Smooth muscle cell (in vitro differentiated cells): ENCODE measurements around the gene NIPBL. TPM values are rescaled to one million over a fixed set of nuclear protein-coding genes. Genes with fewer than 3 reads are reported as not detected.

Experiments used
- DNase-seq: peaks from one replicate; lab custom pipeline; 2025; ENCODE audit not compliant: unreplicated experiment; lab: John Stamatoyannopoulos, UW
- H2AFZ ChIP-seq: fragments of 200-600 bp; sonication (generic); 2 replicates; pipeline ENCODE4 v1.6.0; 2016; ENCODE audit warnings: antibody characterized with exemption, low read depth, mild to moderate bottlenecking
- H3F3A ChIP-seq: fragments of 200-600 bp; sonication (generic); 2 replicates; pipeline ENCODE4 v1.6.0; 2017; ENCODE audit warnings: antibody characterized with exemption, low read depth
- H3K27ac ChIP-seq: fragments of 200-600 bp; sonication (generic); 2 replicates; pipeline ENCODE4 v1.5.1; 2016; ENCODE audit warnings: low read depth, mild to moderate bottlenecking
- H3K27me3 ChIP-seq: fragments of 200-600 bp; sonication (generic); 2 replicates; pipeline ENCODE4 v1.6.1; 2016; ENCODE audit warnings: low read depth, mild to moderate bottlenecking
- H3K36me3 ChIP-seq: fragments of 200-600 bp; sonication (generic); 2 replicates; pipeline ENCODE4 v1.5.1; 2016; ENCODE audit warnings: low read depth
- H3K4me1 ChIP-seq: fragments of 200-600 bp; sonication (generic); 2 replicates; pipeline ENCODE4 v1.5.1; 2016; ENCODE audit warnings: low read depth
- H3K4me2 ChIP-seq: fragments of 200-600 bp; sonication (generic); 2 replicates; pipeline ENCODE4 v1.6.0; 2016; ENCODE audit warnings: mild to moderate bottlenecking
- H3K4me3 ChIP-seq: fragments of 200-600 bp; sonication (generic); 2 replicates; pipeline ENCODE4 v1.5.1; 2016; ENCODE audit warnings: mild to moderate bottlenecking
- H3K79me2 ChIP-seq: fragments of 200-600 bp; sonication (generic); 2 replicates; pipeline ENCODE4 v1.6.0; 2016; ENCODE audit warnings: low read depth, mild to moderate bottlenecking
- H3K9ac ChIP-seq: fragments of 200-600 bp; sonication (generic); 2 replicates; pipeline ENCODE4 v1.6.0; 2016; ENCODE audit warnings: low read depth
- H3K9me3 ChIP-seq: fragments of 200-600 bp; sonication (generic); replicated peaks from 2 replicates; pipeline ENCODE4 v1.5.1; 2016; ENCODE audit warnings: low read depth
- H4K20me1 ChIP-seq: fragments of 200-600 bp; sonication (generic); 2 replicates; pipeline ENCODE4 v1.6.0; 2016; ENCODE audit warnings: low read depth
- CTCF ChIP-seq: fragments of 200-600 bp; sonication (generic); IDR thresholded peaks from 2 replicates; pipeline ENCODE4 v1.5.1; 2017; ENCODE audit warnings: borderline replicate concordance, mild to moderate bottlenecking, antibody characterized with exemption; ENCODE audit not compliant: insufficient read depth, poor library complexity, severe bottlenecking
- WGBS: methylation state at CpG from one replicate; pipeline ENCODE4 v1.1.7; 2016; ENCODE audit warnings: low lambda C conversion rate; 5-methylcytosine and 5-hydroxymethylcytosine counted together
- polyA plus RNA-seq: library from polyadenylated mRNA; unstranded; fragments of >200 nt; fragmentation: Nextera tagmentation; extraction: Ambion mirVana; gene quantifications from 2 replicates; pipeline ENCODE4 v1.2.1, GENCODE V29; 2016
- total RNA-seq: library from RNA; depleted of rRNA; stranded (reverse); fragments of >200 nt; gene quantifications from 2 replicates; pipeline ENCODE4 v1.2.3, GENCODE V29; 2014

The NIPBL gene
- total and polyA plus RNA-seq, 2 experiments from 2014 or later = 14.7 to 46.3 TPM

DNA sequence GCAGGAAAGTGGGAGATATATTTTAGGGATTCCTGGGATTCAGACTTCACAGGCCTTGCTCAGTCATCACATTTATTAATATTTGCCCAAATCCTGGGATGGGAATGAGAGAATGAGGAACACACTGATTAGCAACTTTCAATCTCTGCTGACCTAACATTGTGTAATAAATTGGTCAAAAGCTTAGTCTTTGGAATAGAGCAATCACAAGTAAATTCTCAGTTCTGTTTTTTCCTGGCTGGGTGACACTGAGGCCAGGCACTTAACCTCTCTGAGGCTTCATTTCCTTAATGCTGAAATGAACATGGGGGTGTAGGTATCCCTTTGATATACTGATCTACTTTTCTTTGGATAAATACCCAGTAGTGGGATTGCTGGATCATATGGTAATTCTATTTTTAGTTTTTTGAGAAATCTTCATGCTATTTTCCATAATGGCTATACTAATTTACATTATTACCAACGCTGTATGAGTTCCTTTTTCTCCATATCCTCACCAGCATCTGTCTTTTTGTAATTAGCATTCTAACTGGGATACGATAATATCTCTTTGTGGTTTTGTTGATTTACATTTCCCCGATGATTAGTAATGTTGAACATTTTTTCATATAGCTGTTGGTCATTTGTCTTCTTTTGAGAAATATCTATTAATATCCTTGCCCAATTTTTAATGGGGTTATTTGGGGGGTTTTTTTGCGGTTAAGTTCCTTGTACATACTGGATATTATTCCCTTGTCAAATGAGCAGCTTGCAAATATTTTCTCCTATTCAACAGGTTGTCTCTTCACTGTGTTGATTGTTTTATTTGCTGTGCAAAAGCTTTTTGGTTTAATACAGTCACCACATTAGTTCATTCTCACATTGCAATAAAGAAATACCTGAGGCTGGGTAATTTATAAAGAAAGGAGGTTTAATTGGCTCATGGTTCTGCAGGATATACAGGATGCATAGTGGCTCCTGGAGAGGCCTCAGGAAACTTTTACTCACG, 36.8 kb upstream of the NIPBL start:
- Histone ChIP-seq H3K9ac (no peak overlapping the region), H3K27ac (no peak overlapping the region), H4K20me1 (no peaks in the 10 kb centered on the region), H2AFZ (no peak overlapping the region), H3K4me1 (no peaks in the 10 kb centered on the region), H3K36me3 (no peaks in the 10 kb centered on the region), H3K79me2 (no peaks in the 10 kb centered on the region), H3K4me2 (no peak overlapping the region), H3K4me3 (no peak overlapping the region), H3F3A (no peaks in the 10 kb centered on the region), H3K27me3 (peaks cover 28% of the 10 kb centered on the region), H3K9me3 (no peaks in the 10 kb centered on the region)
- no peak for TF ChIP-seq CTCF
- 91% methylated on average over 5 of the region's 5 CpGs for WGBS
- no peak for DNase-seq

GRCh38 chr5:36841677-36842076, 34.9 kb upstream of the NIPBL start:
- no peak overlapping the region for H3K4me3 ChIP-seq
- WGBS = 48% methylated on average over 1 of the region's 1 CpG
- H3K79me2 ChIP-seq = no peaks in the 10 kb centered on the region
- no peaks in the 10 kb centered on the region for H3K4me1 ChIP-seq
- H4K20me1 ChIP-seq = no peaks in the 10 kb centered on the region
- H3F3A ChIP-seq = no peaks in the 10 kb centered on the region
- no peak overlapping the region for H3K27ac ChIP-seq
- no peak for DNase-seq
- no peak overlapping the region for H3K9ac ChIP-seq
- peaks cover 21% of the 10 kb centered on the region for H3K27me3 ChIP-seq
- H3K9me3 ChIP-seq = no peaks in the 10 kb centered on the region
- H2AFZ ChIP-seq = no peak overlapping the region
- TF ChIP-seq CTCF = no peak
- no peaks in the 10 kb centered on the region for H3K36me3 ChIP-seq
- no peak overlapping the region for H3K4me2 ChIP-seq

- H3K4me2 ChIP-seq = no peak overlapping the region
- H2AFZ ChIP-seq = no peak overlapping the region
- no peaks in the 10 kb centered on the region for H3K36me3 ChIP-seq
- no peaks in the 10 kb centered on the region for H3K4me1 ChIP-seq
- no peaks in the 10 kb centered on the region for H3F3A ChIP-seq
- H3K4me3 ChIP-seq = no peak overlapping the region
- WGBS = 46% methylated on average over 1 of the region's 1 CpG
- H3K27me3 ChIP-seq = peaks cover 21% of the 10 kb centered on the region
- no peaks in the 10 kb centered on the region for H4K20me1 ChIP-seq
- no peak overlapping the region for H3K9ac ChIP-seq
- no peak for DNase-seq
- H3K9me3 ChIP-seq = no peaks in the 10 kb centered on the region
- TF ChIP-seq CTCF = no peak
- H3K79me2 ChIP-seq = no peaks in the 10 kb centered on the region
- no peak overlapping the region for H3K27ac ChIP-seq
Observed at GRCh38 chr5:36842087-36842486, 34.5 kb upstream of the NIPBL start.
